ENCODE measurements around the gene JSRP1.
A peak's percentile ranks its signal among the peaks of the same experiment; 100 is the strongest.

JSRP1 gene

DNA sequence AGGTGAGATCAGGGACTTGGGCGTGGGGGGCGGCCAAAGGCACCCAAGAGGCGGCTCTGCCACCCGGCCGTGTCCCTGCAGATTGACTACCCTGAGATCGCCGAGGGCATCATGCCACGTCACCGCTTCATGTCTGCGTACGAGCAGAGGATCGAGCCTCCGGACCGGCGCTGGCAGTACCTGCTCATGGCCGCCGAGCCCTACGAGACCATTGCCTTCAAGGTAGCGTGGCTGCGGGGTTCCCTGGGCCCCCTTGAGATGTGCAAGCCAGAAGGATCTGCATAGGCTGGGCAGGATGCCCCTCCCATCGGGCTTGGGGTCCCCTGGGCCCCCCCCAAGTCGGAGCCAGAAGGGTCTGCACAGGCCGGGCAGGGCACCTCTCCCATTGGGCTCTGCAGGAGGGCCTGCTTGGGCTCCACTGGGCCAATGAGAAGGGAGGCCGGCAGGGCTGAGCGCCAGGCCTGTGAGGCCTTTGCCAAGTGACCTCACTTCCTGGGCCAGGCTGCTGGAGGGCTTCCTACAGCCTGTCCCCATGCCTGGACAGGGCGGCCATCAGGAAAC, 9.3 kb downstream of the JSRP1 start:
- DNase-seq, result no peak

DNA sequence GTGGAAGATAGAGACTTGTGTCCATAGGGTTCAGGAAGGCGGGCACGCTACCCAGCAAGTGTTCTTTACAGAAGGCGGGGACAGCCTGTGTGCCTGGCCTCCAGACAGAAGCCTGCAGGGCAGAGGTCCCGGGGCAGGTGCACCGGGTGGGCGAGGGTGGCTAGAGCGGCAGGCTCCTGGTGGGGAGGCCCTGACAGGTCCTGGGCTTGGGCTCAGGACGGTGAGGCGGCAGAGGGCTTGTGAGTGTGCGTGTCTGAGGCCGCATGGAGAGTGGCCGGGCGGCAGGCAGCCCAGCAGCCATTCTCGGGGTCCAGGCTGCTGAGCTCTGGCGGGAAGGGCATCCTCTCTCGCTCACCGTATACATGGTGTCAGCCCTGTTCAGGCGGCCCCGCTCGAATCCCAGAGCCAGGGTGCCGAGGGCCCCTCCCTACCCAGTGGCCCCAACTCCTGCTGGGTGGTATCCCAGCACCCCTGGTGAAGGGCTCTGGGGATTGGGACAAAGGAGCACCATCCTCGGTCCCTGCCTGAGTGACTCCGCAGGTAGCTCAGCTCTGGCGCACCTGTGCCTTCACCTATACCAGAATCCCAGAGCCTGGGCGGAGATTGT, 10.1 kb downstream of the JSRP1 start:
- no peak for DNase-seq

DNA sequence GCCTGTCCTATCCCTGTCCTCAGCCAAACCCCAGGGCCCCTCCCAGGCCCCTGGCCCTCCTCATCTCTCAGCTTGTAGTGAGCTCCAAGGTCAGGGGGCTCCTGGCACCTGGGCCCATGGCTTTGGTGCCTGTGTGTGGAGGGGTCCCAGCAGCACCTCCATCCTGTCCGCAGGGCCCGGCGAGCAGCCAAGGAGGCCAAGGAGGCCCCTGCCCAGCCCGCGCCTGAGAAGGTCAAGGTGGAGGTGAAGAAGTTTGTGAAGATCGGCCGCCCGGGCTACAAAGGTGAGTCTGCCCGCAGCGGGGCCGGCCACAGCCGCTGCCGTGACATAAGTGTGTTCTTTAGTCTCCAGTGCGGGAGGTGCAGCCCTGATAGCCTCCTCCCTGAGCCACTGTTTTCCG, 10.9 kb downstream of the JSRP1 start:
- no peak for DNase-seq

DNA sequence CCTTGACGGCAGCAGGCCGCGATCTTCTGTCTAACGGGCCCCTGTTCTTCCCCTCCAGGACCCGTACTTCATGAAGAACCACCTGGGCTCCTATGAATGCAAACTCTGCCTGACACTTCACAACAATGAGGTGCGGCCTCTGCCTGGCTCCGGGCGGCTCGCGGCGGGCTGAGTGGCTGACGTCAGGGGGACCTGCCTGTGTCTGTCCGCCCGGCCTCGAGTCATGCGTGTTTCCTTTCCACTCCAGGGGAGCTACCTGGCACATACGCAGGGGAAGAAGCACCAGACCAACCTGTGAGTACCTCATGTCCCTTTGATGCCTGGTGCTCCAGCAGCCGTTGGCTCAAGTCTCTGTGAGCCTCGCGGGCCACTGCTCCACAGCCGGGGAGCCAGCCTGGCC, 11.7 kb downstream of the JSRP1 start:
- no peak for DNase-seq

DNA sequence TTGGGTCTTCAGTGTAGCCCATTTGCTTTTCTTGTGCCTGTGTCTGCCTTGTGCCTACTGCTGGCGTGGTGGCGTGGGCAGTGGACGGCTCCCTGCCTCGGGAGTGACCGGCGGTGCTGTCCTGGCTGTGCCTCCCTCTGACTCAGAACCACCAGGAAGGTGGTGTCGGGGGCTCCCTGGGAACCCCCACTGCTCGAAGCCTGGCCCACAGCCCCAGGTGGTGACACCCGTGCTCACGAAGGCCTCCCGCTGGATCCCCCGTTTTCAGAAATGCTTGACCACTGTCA, 12.1 kb downstream of the JSRP1 start:
- DNase-seq, result no peak

DNA sequence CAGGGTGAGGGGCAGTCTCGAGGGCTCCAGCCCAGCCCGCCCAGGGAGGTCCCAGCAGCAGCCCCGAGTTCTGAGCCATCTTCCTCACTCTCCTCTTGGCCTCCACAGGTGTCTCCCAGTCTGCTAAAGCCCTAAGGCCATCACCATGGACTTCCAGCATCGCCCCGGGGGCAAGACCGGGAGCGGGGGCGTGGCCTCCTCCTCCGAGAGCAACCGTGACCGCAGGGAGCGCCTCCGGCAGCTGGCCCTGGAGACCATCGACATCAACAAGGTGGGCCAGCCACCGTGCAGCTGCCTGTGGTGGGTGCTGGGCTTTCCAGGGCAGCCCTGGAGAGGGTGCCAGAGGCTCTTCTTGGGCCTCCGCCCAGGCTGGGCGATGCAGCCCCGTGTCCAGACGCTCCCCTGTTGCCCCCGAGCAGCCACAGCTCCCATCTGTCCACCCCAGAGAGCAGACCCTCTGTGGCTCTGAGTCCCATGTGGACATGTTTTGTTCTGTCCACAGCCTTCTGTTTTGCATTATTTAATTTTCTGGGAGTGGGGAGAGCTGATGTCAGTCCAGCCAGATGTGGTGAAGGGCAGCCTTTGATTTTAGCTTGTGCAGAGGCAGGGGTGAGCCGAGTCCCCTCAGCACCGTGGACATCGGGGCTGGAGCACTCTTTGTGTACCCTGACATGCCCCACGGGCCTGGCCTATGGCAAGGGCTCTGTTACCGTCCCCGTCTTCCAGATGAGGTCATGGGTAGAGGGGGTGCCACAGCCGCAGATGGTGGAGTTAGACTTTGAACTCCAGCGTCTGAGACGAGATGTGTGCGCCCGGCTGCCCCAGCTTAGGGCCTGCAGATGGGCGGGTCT, 12.7 kb downstream of the JSRP1 start:
- no peak for DNase-seq

DNA sequence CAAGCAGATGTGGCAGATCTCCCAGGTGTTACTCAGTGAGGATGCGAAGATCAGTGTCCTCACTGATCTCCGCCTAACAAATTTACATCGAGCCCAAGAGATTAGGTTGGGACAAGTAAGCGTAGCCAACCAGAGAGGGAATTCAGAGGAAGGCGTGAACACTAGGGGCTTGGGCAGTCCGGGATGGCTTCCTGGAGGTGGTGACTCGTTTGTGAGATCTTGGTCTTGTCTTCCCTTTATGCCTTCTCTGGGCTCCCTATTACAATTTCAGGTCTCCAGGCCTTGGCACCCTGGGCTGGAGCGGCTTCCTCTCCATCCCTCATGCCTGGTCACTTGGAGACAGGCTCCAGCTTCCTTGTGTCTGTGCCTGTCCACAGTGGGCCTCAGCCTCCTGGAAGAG, 13.4 kb downstream of the JSRP1 start:
- DNase-seq, result no peak

DNA sequence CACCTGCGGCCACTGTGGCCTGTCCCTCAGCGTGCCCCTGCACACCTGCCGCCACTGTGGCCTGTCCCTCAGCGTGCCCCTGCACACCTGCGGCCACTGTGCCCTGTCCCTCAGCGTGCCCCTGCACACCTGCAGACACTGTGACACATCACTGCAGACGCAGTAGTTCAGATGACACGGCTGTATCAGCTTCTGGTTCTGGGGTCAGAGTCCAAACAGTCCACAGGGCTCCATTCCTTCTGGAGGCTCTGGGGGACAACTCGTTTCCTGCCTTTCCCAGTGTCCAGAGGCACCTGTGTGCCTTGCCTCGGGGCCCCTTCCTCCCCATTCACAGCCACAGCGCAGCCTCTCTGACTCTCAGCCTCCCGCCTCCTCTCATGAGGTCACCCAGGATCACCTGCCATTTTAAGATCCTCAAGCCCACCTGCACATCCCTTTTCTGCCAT, 14.1 kb downstream of the JSRP1 start:
- DNase-seq, result no peak

DNA sequence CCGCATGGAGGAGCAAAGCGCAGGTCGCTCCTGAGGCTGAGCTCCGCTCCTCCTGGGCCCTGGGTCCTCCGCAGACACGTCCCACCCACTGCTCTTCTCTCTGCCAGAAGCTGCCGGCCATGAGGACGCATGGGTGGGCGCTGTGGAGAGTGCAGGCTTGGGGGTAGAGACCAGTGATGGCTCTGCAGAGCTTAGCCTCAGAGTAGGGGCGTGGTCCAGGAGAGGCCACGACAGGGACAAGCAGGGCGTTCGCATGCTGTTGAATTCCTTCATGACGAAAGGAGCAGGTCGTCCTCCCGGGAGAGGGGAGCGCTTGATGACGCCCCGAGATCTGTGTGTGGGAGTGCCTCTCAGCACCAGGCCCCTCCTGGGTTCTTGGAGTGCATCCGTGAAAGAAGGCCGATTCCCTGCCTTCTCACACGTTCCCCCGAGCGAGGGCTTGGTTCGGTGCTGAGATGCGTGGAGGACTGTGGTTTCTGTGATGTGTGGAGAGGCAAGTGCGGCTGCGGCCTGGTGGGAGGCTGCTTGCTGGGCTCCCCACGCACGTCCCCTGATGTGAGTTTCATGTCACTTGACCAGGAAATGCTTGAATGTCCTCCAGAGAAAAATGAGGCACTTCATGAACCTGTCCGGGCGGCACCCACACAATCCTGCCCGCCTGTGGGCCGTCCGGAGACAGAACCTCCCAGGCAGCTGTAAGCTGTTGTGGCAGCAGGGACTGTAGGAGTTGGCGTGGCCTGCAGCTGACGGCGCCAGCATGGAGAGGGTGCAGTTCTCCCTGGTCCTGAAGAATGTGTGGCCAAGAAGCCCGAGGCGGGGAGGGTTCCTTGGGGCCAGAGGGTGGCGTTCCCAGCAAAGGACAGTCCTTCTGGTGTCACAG, 15.1 kb downstream of the JSRP1 start:
- DNase-seq, result no peak

DNA sequence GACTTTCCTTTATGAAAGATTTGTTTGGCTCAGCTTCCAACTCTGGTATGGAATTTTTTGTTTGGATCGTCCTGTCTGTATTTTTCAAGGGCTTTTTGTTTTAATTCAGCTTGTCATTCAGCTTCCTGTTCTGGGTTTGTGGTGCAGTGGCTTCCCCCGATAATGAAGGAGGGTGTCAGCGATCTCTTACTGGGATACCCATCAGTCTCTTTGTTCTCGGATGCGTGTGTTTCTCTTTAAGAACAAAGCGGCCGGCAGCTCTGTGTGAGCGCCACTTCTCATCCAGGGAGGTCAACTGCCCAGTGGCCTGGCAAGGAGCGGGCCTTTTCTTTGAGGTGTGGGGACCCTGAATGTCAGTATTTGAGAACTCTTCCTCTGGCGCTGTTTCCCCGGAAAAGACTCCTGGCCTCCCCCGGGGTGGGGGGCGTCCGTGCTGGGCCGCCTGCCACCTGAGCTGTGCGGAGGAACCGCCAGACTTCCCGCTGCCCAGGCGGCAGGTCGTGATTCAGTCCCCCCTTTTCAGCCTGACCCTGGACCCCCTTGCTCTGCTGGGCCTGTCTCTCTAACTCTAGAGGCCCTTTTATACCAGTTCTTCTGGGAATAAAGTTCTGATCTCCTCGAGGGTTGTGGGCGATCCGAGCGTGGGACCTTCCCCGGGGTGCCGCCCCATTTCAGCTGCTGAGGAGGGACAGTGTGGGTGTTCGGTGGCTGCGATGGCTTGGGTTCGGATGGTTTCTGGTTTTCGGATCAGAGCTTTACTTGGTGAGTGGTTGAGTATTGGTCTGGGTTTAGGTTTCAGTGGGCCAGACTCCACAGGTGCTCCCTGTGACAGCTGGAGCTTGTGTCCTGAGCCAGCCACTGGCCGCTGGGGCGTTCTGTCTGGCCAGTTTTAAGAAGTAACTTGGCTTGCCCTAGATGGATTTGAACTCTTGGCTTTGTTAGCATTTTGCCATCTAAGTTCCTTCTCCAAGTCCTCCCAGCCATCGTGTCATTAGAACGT, 16.1 kb downstream of the JSRP1 start:
- DNase-seq, result peak; percentile 45 to 70 (median 64)

DNA sequence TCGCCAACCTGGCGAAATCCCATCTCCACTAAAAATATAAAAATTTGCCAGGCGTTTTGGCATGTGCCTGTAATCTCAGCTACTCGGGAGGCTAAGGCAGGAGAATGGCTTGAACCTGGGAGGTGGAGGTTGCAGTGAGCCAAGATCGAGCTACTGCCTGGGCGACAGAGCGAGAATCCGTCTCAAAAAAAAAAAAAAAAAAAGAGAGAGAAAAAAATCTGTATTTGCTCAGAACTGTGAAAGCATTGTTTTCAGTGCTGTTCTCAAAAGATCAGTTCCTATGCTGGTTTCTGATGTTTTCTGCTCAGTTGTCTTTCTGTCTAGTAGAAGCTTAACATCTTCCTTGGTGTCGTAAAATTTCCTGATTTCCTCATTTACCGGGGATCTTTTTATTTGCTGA, 17.0 kb downstream of the JSRP1 start:
- peak in 2 of 4 experiments; percentile 43 to 47 for DNase-seq

DNA sequence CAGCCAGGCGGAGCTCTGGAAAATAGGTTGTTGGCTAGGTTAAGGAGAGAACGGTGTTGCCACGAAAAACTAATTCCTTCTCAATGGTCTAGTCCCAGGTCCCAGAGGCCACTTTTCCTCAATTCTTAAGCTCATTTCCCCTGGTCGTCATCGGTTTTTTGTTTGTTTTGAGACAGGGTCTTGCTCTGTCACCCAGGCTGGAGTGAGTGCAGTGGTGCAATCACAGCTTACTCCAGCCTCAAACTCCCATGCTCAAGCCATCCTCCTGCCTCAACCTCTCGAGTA, 18.4 kb downstream of the JSRP1 start:
- DNase-seq, result no peak

DNA sequence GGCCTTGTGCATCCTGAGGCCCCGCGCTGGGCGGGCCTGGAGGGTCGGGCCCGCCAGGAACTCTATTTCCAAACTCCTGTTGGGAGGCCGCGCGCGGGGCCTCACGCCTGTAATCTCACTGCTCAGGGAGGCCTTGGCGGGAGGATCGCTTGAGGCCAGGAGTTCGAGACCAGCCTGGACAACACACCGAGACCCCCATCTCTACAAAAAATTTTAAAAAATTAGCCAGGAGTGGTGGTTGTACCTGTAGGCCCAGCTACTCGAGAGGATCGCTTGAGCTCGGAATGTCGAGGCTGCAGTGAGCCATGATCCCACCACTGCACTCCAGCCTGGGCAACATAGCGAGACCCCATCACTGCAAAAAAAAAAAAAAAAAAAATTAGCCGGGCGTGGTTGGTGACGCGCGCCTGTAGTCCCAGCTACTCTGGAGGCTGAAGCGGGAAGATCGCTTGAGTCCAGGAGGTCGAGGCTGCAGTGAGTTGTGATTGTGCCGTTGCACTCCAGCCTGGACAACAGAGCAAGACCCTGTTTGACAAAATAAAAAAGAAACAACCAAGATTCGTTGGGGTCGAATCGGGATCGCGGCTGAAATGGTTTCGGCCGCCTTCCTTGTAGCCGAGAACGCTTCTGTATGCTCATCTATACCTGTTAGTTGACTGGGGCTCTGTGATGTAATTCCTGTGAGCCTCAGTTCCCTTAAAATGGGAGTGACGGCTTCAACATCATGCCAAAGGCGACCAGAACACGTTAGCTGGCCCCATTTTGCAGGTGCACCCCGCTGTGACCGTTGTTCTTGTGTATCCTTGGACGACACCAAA, 19.0 kb downstream of the JSRP1 start:
- no peak for DNase-seq

DNA sequence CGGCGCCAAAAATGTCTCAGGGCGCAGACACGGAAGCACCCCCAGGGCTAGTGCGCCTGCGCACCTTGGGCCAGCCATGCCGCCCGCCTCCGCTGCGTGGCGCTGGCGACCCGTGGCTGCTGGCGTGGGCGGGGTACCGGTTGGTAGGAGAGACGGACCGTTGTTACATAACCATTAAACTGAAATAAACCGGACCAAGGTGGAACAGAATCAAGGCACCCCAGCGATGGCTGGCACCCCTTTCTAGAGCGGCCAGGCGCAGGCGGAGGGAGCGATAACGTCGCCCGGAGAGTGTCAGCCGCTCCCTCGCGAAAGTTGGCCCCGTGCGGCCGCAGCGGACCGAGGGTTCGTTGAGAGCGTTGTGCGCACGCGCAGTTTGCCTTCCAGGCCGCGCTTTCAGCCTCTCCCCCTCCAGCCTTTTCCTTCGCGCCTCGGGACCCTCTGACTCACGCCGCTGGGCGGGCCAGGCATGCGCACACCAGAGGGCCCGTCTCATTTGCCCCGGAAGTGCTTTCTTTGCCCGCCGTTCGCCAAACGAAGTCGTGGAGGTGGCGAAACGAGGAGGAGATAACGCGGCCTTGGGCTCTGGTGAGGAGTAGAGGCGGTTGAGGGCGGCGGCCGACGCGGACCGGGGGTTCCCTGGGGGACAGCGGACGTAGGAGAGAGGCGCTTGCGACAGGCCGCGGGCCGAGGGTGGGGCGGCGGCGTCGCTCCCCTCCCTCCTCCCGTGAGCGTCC, 19.7 kb downstream of the JSRP1 start, which contains the start of the genes PLEKHJ1 and SF3A2:
PLEKHJ1 (minus strand) TSS at position 16 of the 737 bp plus-strand sequence. CDS start 81 bp downstream, outside the sequence.
SF3A2 (plus strand) TSS at position 511 of the 737 bp plus-strand sequence. CDS start 6,595 bp downstream, outside the sequence.
- peak; percentile 99 for DNase-seq

DNA sequence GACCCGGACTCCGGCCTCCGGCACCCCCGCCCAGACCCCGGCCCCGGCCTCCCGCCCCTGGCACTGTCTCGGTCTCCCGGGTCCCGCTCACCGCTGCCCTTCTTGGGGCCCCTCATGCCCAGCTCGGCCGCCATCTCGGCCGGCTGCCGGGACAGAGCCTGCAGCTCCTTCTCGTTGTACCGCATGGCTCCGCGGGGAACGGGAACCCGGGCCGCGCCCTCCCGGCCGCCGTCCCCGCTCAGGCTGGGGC, 20.2 kb downstream of the JSRP1 start:
- DNase-seq, result no peak

DNA sequence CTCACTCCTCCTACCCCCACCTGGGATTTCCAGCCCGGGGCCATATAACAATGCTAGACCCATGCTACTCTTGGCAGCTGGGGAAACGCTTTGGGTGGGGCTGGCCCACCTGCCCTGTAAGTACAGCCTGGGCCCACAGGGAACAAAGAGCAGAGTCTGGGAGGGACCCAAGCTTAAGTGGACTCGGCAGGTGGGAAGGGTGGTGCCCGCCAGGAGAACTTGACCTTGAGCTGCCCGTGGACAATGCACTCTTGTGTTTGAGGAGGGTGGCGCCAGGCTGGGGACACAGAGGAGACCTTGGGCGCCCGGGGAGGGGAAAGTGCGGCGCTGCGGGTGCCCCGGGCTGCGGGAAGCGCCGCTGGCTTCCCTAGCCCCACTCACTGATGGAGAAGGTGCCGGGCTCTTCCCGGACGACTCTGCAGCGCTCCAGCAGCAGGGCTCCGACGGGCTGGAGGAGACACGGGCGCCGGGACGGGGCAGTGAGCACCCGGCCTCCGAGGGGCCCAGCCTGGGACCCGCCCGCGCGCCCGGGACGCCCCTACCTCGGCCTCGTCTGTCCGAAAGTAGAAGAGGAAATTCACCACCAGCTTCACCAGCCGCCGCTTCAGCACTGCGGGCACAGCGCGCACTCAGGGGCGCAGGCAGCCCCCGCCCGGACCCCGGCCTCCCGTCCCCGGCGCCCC, 20.7 kb downstream of the JSRP1 start:
- DNase-seq, result peak in 3 of 4 experiments; percentile 41 to 57 (median 43)

DNA sequence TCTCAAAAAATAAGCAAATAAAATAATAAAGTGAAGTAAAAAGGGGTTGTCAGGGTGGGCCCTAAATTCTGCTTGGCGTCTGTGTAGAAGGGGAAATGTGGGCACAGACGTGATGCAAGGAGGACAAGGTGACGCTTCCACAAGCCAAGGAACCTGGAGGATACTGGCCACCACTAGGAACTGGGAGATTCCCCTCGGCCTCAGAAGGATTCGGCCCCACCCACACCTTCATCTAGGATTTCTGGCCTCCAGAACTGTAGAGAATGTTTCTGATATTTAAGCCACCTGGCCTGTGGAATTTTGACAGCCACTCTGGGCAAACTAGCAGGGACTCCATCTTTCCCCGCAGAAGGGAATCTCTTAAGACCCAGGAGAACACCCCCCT, 21.2 kb downstream of the JSRP1 start:
- DNase-seq, result peak in 2 of 4 experiments; percentile 42 to 46

DNA sequence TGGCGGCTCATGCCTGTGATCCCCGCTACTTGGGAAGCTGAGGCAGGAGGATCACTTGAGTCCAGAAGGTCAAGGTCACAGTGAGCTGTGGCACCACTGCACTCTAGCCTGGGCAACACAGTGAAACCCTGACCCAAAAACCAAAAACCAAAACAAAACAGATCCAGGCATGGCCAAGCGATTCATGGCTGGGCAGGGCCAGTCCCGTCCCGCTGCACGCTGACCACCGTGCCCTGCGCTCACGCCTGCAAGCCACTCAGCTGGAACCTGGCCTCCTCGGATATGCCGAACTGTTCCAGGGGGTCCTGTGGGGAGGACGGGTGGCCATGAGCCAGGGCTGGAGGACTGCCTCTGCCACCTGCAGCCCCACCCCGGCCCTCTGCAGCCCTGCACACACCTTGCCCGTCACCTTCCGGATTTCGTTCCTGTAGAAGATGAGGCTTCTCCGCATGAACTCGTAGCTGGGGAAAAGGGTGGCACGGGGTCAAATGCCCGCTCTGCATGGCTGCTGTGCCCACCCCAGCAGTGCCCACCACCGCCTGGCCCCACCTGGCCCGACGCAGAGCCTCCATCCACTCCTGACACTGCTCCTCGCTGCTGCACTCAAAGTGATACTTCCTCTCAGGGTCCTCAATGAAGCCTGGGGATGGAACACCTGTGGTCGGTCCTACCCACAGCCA, 22.5 kb downstream of the JSRP1 start:
- DNase-seq, result no peak

Measured in suppressor macrophage (primary cell).